HG03097 (cell line): ENCODE data around the gene NEMP1.
"Not testable (repeated sequence)": the region's sequence is repeated elsewhere in the genome, so short reads cannot be mapped to it uniquely, and the experiment has no call there.

ENCODE experiments used
- ATAC-seq: cut with Tn5 transposase; IDR thresholded peaks from one replicate; pipeline ENCODE4 v1.9.1; 2021; ENCODE audit not compliant: unreplicated experiment, low FRiP score

NEMP1 gene

DNA sequence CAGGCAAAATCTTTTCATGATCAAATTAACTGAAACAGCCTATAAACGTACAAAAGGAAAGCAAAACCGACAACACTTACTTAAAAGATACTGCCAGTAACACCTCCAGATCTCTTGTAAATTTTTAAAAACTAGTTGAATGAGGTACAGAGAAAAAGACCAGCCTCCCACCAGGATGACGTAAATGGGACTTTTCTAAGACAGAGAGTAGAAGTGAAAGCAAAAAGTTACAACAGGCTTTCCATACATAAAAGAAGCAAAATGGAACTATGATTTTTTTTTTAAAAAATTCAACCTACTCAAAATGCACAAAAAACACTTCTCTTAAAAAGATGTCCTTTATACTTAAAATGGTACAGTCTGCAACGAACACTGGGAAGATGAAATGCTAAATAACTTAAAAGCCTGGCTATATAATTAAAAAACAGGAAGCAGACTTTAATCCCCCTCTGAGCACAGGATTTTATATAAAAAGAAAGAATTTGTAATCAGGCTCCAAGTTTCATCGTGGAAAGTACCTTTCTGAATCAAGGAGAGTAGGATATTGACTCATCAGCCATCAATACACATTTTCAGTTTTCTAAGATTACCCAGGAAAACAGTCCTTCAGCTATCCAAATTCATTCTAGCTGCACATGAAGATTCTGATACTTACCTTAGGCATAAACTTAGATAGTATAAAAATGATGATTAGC, 14.5 kb downstream of the NEMP1 start:
- ATAC-seq: peak; percentile 79

DNA sequence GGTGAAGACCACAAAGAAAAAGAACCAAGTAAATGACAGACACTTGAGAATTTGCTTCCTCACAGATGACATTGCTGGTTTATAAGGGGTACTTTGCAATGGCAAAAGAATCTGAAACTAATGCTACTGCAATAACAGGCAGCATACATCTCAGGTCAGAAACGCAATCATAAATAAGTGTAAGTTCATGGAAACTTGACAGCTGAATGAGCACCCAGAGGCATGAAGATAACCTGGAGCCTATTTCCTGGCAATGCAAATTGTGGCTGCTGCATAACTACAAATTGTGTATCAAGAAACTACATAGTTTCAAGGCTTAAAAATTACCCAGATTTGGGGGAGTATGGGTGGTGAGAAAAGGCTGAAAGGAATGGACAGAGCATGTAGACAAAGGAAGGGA, 20.1 kb downstream of the NEMP1 start:
- no peak for ATAC-seq

DNA sequence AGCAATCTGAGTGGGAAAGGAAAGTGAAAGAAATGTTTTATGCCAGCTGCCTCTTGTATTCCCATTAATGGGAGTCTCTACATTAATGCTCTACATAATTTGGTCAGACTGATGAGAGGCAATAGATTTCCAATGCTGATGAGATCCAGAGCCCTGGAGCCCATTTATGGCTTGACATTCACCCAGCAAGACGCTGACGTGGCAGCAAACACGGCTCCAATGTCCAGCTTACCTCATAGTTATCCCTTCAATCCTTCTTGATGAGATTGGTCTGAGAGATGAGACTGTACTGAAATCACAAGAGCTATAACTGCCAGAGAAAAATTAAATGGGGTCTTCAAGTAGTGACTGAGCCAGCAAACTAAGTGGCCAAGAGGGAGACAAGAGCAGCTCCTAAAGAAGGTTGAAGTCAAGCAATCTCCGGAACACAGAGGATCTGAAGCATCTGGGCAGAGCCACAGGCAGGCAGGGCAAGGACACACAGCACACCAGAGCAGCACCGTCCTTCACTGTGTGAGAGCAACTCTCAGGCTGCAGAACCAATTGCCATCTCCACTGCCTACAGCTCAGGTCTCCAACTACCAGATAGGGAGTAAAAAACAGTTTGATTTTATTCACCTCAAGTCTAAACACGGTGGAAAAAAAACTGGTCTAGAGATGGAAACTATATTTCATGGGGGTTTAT, 21.4 kb downstream of the NEMP1 start:
- no peak for ATAC-seq

- ATAC-seq: no peak
Measured at GRCh38 chr12:57055824-57056223, 22.8 kb downstream of the NEMP1 start.

GRCh38 chr12:57053901-57054300, 24.7 kb downstream of the NEMP1 start:
- ATAC-seq: not testable (repeated sequence)

GRCh38 chr12:57053146-57053545, 25.4 kb downstream of the NEMP1 start:
- not testable (repeated sequence) for ATAC-seq

GRCh38 chr12:57051011-57051410, 27.6 kb downstream of the NEMP1 start:
- no peak for ATAC-seq

- ATAC-seq: no peak
Measured at GRCh38 chr12:57049890-57050289, 28.7 kb downstream of the NEMP1 start, which contains the start of gene MYO1A. TSS of gene MYO1A (minus strand) at chr12:57050129. CDS start at chr12:57048323, 1,806 bp downstream.

- ATAC-seq: no peak
Measured at GRCh38 chr12:57049119-57049446, 29.5 kb downstream of the NEMP1 start.

DNA sequence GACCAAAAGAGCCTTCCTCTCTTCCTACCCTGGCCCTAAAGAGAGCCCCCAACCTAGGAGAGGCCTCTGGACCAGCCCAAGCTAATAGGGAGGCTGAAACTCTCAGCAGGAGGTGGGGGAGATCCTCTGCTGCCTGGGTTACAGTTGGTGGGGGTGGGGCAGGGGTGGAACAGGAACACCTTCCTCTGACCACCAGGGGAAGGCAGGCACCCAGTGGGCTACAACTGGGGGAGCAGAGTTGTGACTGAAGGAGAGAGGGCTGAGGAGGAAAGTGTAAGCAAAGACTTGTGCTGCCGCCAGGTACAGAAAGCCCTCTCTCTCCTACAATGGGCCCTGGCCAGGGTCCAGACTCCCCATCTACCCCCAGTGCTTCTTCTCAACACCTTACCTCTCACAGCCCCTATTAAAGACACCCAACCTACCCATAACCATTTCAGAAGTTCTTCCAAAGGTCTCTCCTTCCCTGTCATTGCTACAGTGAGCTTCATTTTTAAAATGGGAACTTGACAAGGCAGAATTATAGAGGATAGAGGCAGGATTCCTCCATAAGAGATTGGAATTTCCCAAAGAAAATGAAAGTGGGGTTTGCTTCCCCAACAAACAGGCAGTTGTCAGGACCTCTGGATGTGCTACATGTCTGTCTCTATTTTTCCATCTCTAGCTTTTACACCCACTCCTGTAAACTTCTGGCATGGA, 30.0 kb downstream of the NEMP1 start:
- no peak for ATAC-seq

DNA sequence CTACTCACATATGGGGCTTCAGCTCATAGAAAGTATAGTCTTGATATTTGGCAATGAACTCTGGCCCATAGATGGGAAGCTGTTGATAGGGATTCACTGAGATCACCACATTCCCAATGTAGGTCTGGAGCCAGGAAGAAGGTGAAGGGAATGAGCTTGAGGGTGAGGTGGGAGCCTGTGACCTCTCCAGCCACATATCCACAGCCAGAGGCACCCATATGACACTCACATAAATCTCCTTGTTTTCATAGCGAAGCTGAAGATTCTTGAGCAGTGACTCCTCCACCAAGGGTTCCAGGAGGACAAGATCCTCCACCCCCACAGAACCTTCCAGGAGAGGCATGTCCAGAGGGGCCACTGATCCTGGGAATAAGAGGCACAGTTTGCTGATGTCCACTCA, 30.6 kb downstream of the NEMP1 start:
- ATAC-seq: no peak

DNA sequence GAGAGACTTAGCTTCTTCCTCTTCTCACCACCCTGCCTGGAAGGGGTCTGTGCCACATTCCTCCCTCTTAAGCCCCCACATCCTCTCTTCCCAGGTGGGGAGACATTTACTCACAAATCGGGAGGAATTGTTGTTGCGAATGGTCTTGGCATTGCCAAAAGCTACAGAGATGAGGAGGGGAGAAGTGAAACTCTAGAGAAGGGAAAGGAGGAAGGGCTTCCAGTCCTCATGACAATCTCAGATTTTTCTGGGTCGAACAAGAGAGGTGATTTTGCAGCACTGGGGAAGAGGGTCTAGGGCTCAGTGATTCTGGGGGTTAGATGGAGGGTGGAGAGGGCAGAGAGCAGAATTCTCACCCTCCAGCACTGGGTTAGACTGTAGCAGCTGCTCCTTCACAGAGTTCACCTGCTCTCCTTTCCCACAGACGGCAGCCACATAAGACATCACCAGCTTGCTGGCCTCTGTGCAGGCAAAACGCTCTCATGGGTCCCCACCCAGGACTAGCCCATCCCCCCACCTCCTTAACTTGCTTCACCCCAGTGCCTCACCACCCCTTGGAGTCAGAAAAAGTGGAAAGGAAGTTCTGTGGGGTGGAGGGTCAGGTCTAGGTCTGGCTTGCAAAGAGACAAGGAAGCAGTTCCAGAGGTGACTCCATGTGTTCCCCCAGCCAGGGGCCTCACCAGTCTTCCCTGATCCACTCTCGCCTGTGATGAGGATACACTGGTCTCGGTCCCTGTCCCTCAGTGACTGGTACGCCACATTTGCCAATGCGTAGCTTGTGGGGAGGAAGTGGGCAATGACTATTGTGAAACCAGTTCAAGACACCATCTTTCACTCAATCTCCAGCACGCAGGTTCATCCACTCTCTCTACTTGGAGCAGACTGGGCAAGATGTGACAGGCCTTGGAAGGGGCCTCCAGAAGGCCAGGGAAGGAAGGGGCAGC, 31.4 kb downstream of the NEMP1 start:
- ATAC-seq: no peak

DNA sequence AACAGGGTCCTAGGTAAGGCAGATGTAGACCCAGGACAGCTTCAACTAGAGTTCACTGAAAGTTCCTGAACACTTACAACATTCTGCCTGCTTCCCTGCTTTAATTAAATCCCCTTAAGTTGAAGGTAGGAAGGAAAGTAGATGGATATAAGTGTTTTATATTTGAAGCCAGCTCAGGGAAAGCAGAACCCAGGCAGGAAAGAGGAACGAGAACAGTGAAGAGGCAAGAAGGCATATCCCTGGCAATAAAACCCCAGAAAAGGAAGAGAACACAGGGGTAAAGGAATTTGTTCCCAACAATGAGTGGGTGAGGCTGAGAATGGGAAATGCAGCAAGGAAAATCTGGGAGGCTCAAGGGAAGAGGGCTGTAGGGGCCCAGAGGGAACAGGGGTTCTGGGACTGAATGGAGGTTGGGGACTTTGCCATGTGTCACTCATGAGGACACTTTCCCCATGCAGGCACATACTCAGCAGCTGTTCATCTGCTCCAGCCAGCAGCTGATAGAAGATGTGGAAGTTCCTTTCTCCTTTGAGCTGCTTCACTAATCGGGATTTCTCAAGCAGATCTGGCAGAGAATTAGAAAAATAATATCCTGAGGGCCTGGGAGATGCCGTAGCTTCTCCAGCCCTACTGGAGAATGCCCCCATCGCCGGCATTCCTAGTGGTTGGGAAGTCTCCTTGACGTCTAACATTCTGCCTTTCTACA, 32.4 kb downstream of the NEMP1 start:
- no peak for ATAC-seq

- no peak for ATAC-seq
Measured at GRCh38 chr12:57044889-57045288, 33.7 kb downstream of the NEMP1 start.

DNA sequence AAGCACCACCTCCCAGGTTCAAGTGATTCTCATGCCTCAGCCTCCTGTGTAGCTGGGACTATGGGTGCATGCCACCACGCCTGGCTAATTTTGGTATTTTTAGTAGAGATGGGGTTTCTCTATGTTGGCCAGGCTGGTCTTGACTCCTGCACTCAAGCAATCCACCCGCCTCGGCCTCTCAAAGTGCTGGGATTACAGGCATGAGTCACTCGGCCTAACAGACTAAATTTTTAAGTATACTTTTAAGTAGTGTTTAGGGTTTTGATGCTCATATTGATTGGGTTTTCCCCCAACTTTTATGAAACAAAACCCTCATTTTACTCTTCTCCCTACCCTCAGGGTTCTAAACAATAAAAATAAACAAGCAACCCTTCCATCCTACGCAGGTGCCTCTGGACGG, 34.1 kb downstream of the NEMP1 start:
- ATAC-seq: no peak

DNA sequence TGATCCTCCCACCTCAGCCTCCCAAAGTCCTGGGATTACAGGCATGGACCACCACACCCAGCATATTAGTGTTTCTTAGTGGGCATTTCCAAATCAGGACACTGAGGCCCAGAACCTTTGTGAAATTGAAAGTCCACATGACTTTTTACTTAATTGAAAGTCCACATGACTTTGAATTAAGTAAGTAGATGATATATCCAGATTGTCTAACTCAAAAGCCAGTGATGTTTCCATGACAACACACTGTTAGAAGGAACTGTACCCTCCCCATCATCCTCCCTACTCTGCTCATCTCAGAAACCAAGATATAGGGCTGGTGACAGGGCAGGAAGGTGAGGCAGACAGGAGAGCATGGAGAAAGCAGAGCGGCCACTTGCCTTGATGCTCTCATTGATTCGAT, 35.9 kb downstream of the NEMP1 start:
- ATAC-seq: no peak

DNA sequence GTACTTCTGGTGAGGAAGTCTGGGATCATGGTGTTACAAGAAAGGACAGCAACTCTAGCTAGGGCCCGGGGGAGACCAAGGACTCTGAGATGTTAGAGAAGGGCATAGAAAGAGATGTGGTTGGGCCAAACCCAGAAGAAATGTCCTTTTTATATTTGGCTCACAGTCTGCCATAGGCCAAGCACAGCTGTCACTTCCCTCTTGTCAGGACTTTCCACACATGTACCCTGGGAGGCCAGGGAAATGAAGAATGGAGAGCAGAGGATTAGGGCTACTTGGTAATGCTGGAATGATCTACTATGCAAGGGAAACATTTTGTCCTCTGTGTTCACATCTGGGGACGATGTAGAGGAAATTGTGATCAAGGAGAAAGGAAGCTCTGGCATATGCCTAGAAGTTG, 37.8 kb downstream of the NEMP1 start:
- ATAC-seq: no peak

DNA sequence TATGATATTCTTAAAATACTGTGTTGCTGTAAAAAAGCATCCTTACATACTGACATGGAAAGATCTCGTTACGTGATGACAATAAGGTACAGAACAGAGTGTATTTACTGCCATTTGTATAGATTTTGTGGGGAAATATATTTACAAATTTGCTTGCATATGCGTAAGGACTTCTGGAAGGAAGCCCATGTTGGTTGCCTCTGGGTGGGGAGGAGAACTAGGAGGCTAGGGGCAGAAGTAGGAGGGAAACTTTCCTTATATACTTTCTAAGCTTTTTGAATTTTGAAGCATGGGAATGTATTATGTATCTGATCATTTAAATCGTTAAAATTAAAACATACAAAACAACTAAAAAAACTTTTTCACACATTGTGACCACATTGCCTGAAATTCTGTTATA, 38.4 kb downstream of the NEMP1 start:
- no peak for ATAC-seq

- ATAC-seq: no peak
Measured at GRCh38 chr12:57039016-57039798, 39.4 kb downstream of the NEMP1 start.
